ENCODE data around the gene RBM33.

DNA sequence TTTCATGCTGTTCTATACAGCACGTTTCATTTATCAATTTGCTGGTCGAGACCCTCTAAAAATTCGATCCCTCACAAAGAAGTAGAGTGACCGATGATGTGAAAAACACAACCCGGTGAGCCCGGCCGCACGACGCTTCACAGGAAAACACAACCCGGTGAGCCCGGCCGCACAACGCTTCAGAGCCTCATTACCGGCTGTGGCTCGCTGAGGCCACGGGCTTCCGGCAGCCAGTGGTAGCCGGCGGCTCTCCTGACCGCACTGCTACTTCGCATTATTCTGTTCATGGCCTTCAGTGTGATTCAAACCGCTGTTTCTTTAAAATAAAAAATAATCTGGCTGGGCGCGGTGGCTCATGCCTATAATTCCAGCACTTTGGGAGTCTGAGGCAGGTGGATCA lies 42.3 kb upstream of the RBM33 start:
- TF ChIP-seq POLR2AphosphoS5 (IDR thresholded peaks at IDR 0.05; ENCODE audit: low read length) (no peak), POLR2A (IDR thresholded peaks at IDR 0.05; ENCODE audit: low read depth, low read length) (no peak), NR2C1 (IDR thresholded peaks at IDR 0.05) (no peak), NRF1 (conservative IDR thresholded peaks at IDR 0.05; ENCODE audit: low read depth, low read length) (no peak), MEF2A (IDR thresholded peaks at IDR 0.05; ENCODE audit: insufficient read depth, low read depth, low read length) (no peak), TAF1 (IDR thresholded peaks at IDR 0.05; ENCODE audit: borderline replicate concordance, low read depth, low read length) (no peak), FOS (IDR thresholded peaks at IDR 0.05; ENCODE audit: borderline replicate concordance, extremely low read depth, insufficient read length) (no peak)
- TF ChIP-seq, protein P1, sequence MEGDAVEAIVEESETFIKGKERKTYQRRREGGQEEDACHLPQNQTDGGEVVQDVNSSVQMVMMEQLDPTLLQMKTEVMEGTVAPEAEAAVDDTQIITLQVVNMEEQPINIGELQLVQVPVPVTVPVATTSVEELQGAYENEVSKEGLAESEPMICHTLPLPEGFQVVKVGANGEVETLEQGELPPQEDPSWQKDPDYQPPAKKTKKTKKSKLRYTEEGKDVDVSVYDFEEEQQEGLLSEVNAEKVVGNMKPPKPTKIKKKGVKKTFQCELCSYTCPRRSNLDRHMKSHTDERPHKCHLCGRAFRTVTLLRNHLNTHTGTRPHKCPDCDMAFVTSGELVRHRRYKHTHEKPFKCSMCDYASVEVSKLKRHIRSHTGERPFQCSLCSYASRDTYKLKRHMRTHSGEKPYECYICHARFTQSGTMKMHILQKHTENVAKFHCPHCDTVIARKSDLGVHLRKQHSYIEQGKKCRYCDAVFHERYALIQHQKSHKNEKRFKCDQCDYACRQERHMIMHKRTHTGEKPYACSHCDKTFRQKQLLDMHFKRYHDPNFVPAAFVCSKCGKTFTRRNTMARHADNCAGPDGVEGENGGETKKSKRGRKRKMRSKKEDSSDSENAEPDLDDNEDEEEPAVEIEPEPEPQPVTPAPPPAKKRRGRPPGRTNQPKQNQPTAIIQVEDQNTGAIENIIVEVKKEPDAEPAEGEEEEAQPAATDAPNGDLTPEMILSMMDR (IDR thresholded peaks at IDR 0.05 in 2 of 3, conservative IDR thresholded peaks at IDR 0.05 in 1 of 3; ENCODE audit: control insufficient read depth in 2 of 3, extremely low read depth in 1 of 3, insufficient read depth in 1 of 3, low read depth in 3 of 3, low read length in 3 of 3), result no peak
- TF ChIP-seq, protein P2, sequence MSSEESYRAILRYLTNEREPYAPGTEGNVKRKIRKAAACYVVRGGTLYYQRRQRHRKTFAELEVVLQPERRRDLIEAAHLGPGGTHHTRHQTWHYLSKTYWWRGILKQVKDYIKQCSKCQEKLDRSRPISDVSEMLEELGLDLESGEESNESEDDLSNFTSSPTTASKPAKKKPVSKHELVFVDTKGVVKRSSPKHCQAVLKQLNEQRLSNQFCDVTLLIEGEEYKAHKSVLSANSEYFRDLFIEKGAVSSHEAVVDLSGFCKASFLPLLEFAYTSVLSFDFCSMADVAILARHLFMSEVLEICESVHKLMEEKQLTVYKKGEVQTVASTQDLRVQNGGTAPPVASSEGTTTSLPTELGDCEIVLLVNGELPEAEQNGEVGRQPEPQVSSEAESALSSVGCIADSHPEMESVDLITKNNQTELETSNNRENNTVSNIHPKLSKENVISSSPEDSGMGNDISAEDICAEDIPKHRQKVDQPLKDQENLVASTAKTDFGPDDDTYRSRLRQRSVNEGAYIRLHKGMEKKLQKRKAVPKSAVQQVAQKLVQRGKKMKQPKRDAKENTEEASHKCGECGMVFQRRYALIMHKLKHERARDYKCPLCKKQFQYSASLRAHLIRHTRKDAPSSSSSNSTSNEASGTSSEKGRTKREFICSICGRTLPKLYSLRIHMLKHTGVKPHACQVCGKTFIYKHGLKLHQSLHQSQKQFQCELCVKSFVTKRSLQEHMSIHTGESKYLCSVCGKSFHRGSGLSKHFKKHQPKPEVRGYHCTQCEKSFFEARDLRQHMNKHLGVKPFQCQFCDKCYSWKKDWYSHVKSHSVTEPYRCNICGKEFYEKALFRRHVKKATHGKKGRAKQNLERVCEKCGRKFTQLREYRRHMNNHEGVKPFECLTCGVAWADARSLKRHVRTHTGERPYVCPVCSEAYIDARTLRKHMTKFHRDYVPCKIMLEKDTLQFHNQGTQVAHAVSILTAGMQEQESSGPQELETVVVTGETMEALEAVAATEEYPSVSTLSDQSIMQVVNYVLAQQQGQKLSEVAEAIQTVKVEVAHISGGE (CRISPR knock-in tag; IDR thresholded peaks at IDR 0.05), result no peak
